Endothelial cell of umbilical vein (primary cell): ENCODE data around the gene LIMCH1. TPM values are rescaled to one million over a fixed set of nuclear protein-coding genes. Genes with fewer than 3 reads are reported as not detected.

Source experiments
- BruUV-seq: library from RNA; stranded (reverse); fragments of 400-500 nt; replicated peaks from 2 replicates; lab custom pipeline; 2021; lab: Mats Ljungman, UMichigan
- CTCF ChIA-PET: fragments of 300-600, 350-600 bp; sonication (Branson Sonifier 250); formaldehyde crosslinking; loops from one replicate; lab custom pipeline; 2021; ENCODE audit warnings: antibody characterized with exemption, inconsistent platforms; lab: Charles Lee
- POLR2A ChIA-PET: fragments of 300-600, 350-600 bp; sonication (Branson Sonifier 250); formaldehyde crosslinking; loops from one replicate; lab custom pipeline; 2021; ENCODE audit warnings: antibody characterized with exemption, inconsistent platforms; lab: Charles Lee
- DNase-seq: peaks from one replicate; pipeline ENCODE4 v3.0.0-alpha.2; 2011; ENCODE audit warnings: low read depth, low spot score
- FAIRE-seq: peaks from 2 replicates; lab custom pipeline; 2011; peaks lifted over from hg19 to GRCh38; lab: Jason Lieb, UNC
- H2AFZ ChIP-seq: 2 replicates; pipeline ENCODE4 v1.6.0; 2012; ENCODE audit warnings: low read depth, low read length, control low read depth, inconsistent platforms
- H3K27ac ChIP-seq: 2 replicates; pipeline ENCODE4 v1.5.1; 2011; ENCODE audit warnings: low read depth, mild to moderate bottlenecking, control low read depth, low read length, moderate library complexity; ENCODE audit not compliant: insufficient read depth
- H3K27me3 ChIP-seq, 2 experiments: 2 replicates each; pipeline versions ENCODE4 v1.6.0 to v1.6.1; 2011; ENCODE audit warnings: low read length in 2 of 2, mixed read lengths in 1 of 2; ENCODE audit not compliant: control insufficient read depth in 2 of 2, insufficient read depth in 2 of 2
- H3K36me3 ChIP-seq, 2 experiments: 2 replicates in 1 of 2; 3 replicates in 1 of 2; pipeline ENCODE4 v1.5.1; 2011; ENCODE audit warnings: low read length in 2 of 2, mild to moderate bottlenecking in 1 of 2, moderate library complexity in 1 of 2; ENCODE audit not compliant: control insufficient read depth in 2 of 2, insufficient read depth in 2 of 2; ENCODE audit errors: extremely low read depth in 1 of 2
- H3K4me1 ChIP-seq: 3 replicates; pipeline ENCODE4 v1.5.1; 2011; ENCODE audit warnings: mild to moderate bottlenecking, low read length; ENCODE audit not compliant: control insufficient read depth, insufficient read depth; ENCODE audit errors: extremely low read depth
- H3K4me2 ChIP-seq: 2 replicates; pipeline ENCODE4 v1.6.1; 2011; ENCODE audit warnings: low read length, control low read depth, mixed read lengths; ENCODE audit not compliant: insufficient read depth
- H3K4me3 ChIP-seq, 3 experiments: fragments of 200-600 bp in 1 of 3; sonication (generic), shearing (Covaris generic) in 1 of 3; replicated peaks in 1 of 3; 2 replicates each; pipeline ENCODE4 v1.5.1; 2011 to 2016; ENCODE audit warnings: control low read depth in 3 of 3, low read length in 3 of 3, mild to moderate bottlenecking in 2 of 3, inconsistent platforms in 1 of 3, low read depth in 1 of 3, moderate library complexity in 1 of 3; ENCODE audit not compliant: insufficient read depth in 1 of 3
- H3K79me2 ChIP-seq: 2 replicates; pipeline ENCODE4 v1.6.0; 2012; ENCODE audit warnings: low read length, inconsistent platforms; ENCODE audit not compliant: control insufficient read depth, insufficient read depth
- H3K9ac ChIP-seq: replicated peaks from 2 replicates; pipeline ENCODE3; 2011; ENCODE audit warnings: low read length, control low read depth; ENCODE audit not compliant: insufficient read depth; ENCODE audit errors: extremely low read depth
- H3K9me1 ChIP-seq: replicated peaks from 3 replicates; pipeline ENCODE4 v1.6.0; 2011; ENCODE audit warnings: mild to moderate bottlenecking, low read length; ENCODE audit not compliant: control insufficient read depth, insufficient read depth; ENCODE audit errors: extremely low read depth
- H3K9me3 ChIP-seq: replicated peaks from 2 replicates; pipeline ENCODE4 v1.5.1; 2012; ENCODE audit warnings: low read length, inconsistent platforms; ENCODE audit not compliant: control insufficient read depth, insufficient read depth
- H4K20me1 ChIP-seq: replicated peaks from 2 replicates; pipeline ENCODE3; 2011; ENCODE audit warnings: mild to moderate bottlenecking, low read length; ENCODE audit not compliant: control insufficient read depth, insufficient read depth; ENCODE audit errors: extremely low read depth
- CTCF ChIP-seq, 2 donors: IDR thresholded peaks; 1 replicate in 1 of 2; 2 replicates in 1 of 2; pipeline ENCODE4 v1.5.1; 2011; ENCODE audit warnings: low read length in 2 of 2, mild to moderate bottlenecking in 2 of 2, moderate library complexity in 2 of 2, control low read depth in 1 of 2, inconsistent platforms in 1 of 2, low read depth in 1 of 2; ENCODE audit not compliant: insufficient read depth in 1 of 2; ENCODE audit errors: extremely low read depth in 1 of 2
- EZH2 ChIP-seq: IDR thresholded peaks from 2 replicates; pipeline ENCODE4 v1.6.1; 2012; ENCODE audit warnings: borderline replicate concordance, low read depth, mild to moderate bottlenecking, moderate library complexity, low read length, inconsistent platforms; ENCODE audit not compliant: severe bottlenecking
- FOS ChIP-seq: IDR thresholded peaks from 2 replicates; pipeline ENCODE4 v1.6.1; 2011; ENCODE audit warnings: mild to moderate bottlenecking, low read length, moderate library complexity, borderline replicate concordance; ENCODE audit not compliant: insufficient read depth
- GATA2 ChIP-seq: IDR thresholded peaks from 2 replicates; pipeline ENCODE4 v1.7.0; 2011; ENCODE audit warnings: low read depth, mild to moderate bottlenecking, moderate library complexity, mixed read lengths, low read length; ENCODE audit not compliant: insufficient read length, insufficient read depth
- JUN ChIP-seq: IDR thresholded peaks from 2 replicates; pipeline ENCODE4 v1.6.1; 2011; ENCODE audit warnings: borderline replicate concordance, low read depth; ENCODE audit not compliant: insufficient read length, insufficient read depth
- MYC ChIP-seq: IDR thresholded peaks from one replicate; pipeline ENCODE4 v1.6.1; 2011; ENCODE audit warnings: mild to moderate bottlenecking, low read depth, low read length
- POLR2A ChIP-seq: IDR thresholded peaks from 2 replicates; pipeline ENCODE4 v1.6.1; 2012; ENCODE audit warnings: low read depth, mild to moderate bottlenecking, control low read depth, low read length
- POLR2AphosphoS5 ChIP-seq: IDR thresholded peaks from 2 replicates; pipeline ENCODE4 v1.6.1; 2012; ENCODE audit warnings: low read depth, mild to moderate bottlenecking, control low read depth, low read length, moderate library complexity; ENCODE audit not compliant: insufficient read depth
- dilution Hi-C: fragments of 300-500 bp; cut with MboI; formaldehyde crosslinking; loops from one replicate; pipeline ENCODE4 v1.15.0; 2019; ENCODE audit warnings: low sequenced_read_pairs; ENCODE audit not compliant: extremely low pct_ligation_motif_present
- intact Hi-C: fragments of 100-400 bp; cut with micrococcal nuclease; formaldehyde crosslinking; loops from one replicate; pipeline ENCODE4 v1.10.0; 2022
- polyA plus RNA-seq, 4 experiments: library from polyadenylated mRNA; depleted of rRNA in 3 of 4; stranded (reverse) in 3 of 4; unstranded in 1 of 4; fragments of >200 nt; gene quantifications; 2 replicates each; pipeline versions ENCODE4 v1.2.1 to v1.2.3, GENCODE V29; 2011 to 2012; ENCODE audit warnings: missing spikeins in 1 of 4
- total RNA-seq: library from RNA; stranded (reverse); gene quantifications from 2 replicates; pipeline ENCODE4 v1.2.3, GENCODE V29; 2021
- TF ChIP-seq, protein P1 (sequence below): IDR thresholded peaks from 2 replicates; pipeline ENCODE4 v1.6.1; 2011; ENCODE audit not compliant: insufficient read depth, insufficient read length

LIMCH1 gene
- total and polyA plus RNA-seq, 2 donors (not counting 3 experiments of a cell fraction or from before 2014, with no cell fraction given): 14.3 to 32.8 TPM

- Histone ChIP-seq H3K79me2 (no peaks in the 10 kb centered on the region), H4K20me1 (no peaks in the 10 kb centered on the region), H3K4me1 (no peaks in the 10 kb centered on the region), H3K27me3 (peaks cover 8 to 10% of the 10 kb centered on the region in 2 experiments), H3K9ac (no peak overlapping the region), H3K9me1 (no peaks in the 10 kb centered on the region), H2AFZ (no peak overlapping the region), H3K4me2 (no peak overlapping the region), H3K27ac (no peak overlapping the region), H3K9me3 (no peaks in the 10 kb centered on the region), H3K4me3 (no peak overlapping the region), H3K36me3 (no peaks in the 10 kb centered on the region)
- DNase-seq: no peak
- FAIRE-seq: no peak
- ChIA-PET POLR2A (interaction anchor here (0.7 kb wide), 1 partner anchor 56 kb away, joined by 5 read pairs; no protein-coding TSS in a partner anchor), CTCF (interaction anchor here (1.0 kb wide), 1 partner anchor 9 kb away, joined by 5 read pairs; no protein-coding TSS in a partner anchor)
- TF ChIP-seq POLR2AphosphoS5 (no peak), CTCF (IDR thresholded peaks at IDR 0.05; ENCODE audit: extremely low read depth in 1 of 2, insufficient read depth in 1 of 2, low read depth in 1 of 2, low read length in 2 of 2) (no peak), POLR2A (no peak), EZH2 (no peak), MYC (no peak), FOS (no peak), GATA2 (no peak), JUN (no peak)
- TF ChIP-seq, protein P1, sequence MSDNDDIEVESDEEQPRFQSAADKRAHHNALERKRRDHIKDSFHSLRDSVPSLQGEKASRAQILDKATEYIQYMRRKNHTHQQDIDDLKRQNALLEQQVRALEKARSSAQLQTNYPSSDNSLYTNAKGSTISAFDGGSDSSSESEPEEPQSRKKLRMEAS: no peak
- BruUV-seq: no TSS peak
- intact Hi-C loops: no loop called here
- dilution Hi-C loops: no loop called here
These were observed 132.6 kb downstream of the LIMCH1 start for GRCh38 chr4:41670530-41670929.
